Neutrophil (primary cell): ENCODE measurements around the gene RPTOR.

Source experiments
- H3K27ac ChIP-seq: fragments of 200-600 bp; sonication (generic); 2 replicates; pipeline ENCODE4 v1.5.1; 2016; ENCODE audit warnings: mild to moderate bottlenecking, moderate library complexity
- H3K27me3 ChIP-seq: fragments of 200-600 bp; sonication (generic); 2 replicates; pipeline ENCODE4 v1.6.0; 2016; ENCODE audit warnings: mild to moderate bottlenecking
- H3K36me3 ChIP-seq: fragments of 200-600 bp; sonication (generic); 2 replicates; pipeline ENCODE4 v1.5.1; 2017
- H3K4me1 ChIP-seq, 2 experiments: fragments of 200-600 bp in 1 of 2; sonication (generic) in 1 of 2; 1 replicate in 1 of 2; 2 replicates in 1 of 2; pipeline versions ENCODE4 v1.5.1 to v1.6.1; 2013 to 2016; ENCODE audit warnings: low read depth in 1 of 2, low read length in 1 of 2, mild to moderate bottlenecking in 1 of 2, moderate library complexity in 1 of 2; ENCODE audit not compliant: control insufficient read depth in 1 of 2, insufficient read depth in 1 of 2
- H3K4me3 ChIP-seq, 2 experiments: fragments of 200-600 bp in 1 of 2; sonication (generic) in 1 of 2; 1 replicate in 1 of 2; 2 replicates in 1 of 2; pipeline ENCODE4 v1.5.1; 2013 to 2016; ENCODE audit warnings: low read depth in 1 of 2, low read length in 1 of 2, mild to moderate bottlenecking in 1 of 2, moderate library complexity in 1 of 2
- H3K9me3 ChIP-seq: fragments of 200-600 bp; sonication (generic); 2 replicates; pipeline ENCODE4 v1.5.1; 2016
- CTCF ChIP-seq: fragments of 200-600 bp; sonication (generic); IDR thresholded peaks from 2 replicates; pipeline ENCODE4 v1.5.1; 2016; ENCODE audit warnings: antibody characterized with exemption

The RPTOR gene

GRCh38 chr17:80650751-80651518 is 106.3 kb downstream of the RPTOR start:
- no peak for TF ChIP-seq CTCF
- no peaks in the 10 kb centered on the region for H3K27me3 ChIP-seq
- no peaks in the 10 kb centered on the region for H3K4me1 ChIP-seq
- no peaks in the 10 kb centered on the region for H3K36me3 ChIP-seq
- H3K9me3 ChIP-seq: no peaks in the 10 kb centered on the region
- H3K27ac ChIP-seq: no peak overlapping the region
- no peak overlapping the region for H3K4me3 ChIP-seq

- no peaks in the 10 kb centered on the region for H3K36me3 ChIP-seq
- no peak overlapping the region for H3K27ac ChIP-seq
- H3K27me3 ChIP-seq: no peaks in the 10 kb centered on the region
- H3K4me3 ChIP-seq: no peak overlapping the region
- TF ChIP-seq CTCF: no peak
- no peaks in the 10 kb centered on the region for H3K9me3 ChIP-seq
- no peaks in the 10 kb centered on the region for H3K4me1 ChIP-seq
Observed at GRCh38 chr17:80652756-80653330, 108.2 kb downstream of the RPTOR start.

- H3K9me3 ChIP-seq: no peaks in the 10 kb centered on the region
- H3K4me1 ChIP-seq: no peaks in the 10 kb centered on the region
- TF ChIP-seq CTCF: no peak
- H3K36me3 ChIP-seq: no peaks in the 10 kb centered on the region
- no peaks in the 10 kb centered on the region for H3K27me3 ChIP-seq
- H3K4me3 ChIP-seq: no peak overlapping the region
- no peak overlapping the region for H3K27ac ChIP-seq
Observed at GRCh38 chr17:80653856-80654255, 109.2 kb downstream of the RPTOR start.

GRCh38 chr17:80655608-80656007 is 111.0 kb downstream of the RPTOR start:
- Histone ChIP-seq H3K4me1 (no peaks in the 10 kb centered on the region), H3K9me3 (no peaks in the 10 kb centered on the region)

GRCh38 chr17:80656590-80656989 is 112.0 kb downstream of the RPTOR start:
- Histone ChIP-seq H3K27me3 (no peaks in the 10 kb centered on the region), H3K4me3 (no peak overlapping the region), H3K36me3 (no peaks in the 10 kb centered on the region), H3K4me1 (no peaks in the 10 kb centered on the region), H3K9me3 (no peaks in the 10 kb centered on the region), H3K27ac (no peak overlapping the region)
- no peak for TF ChIP-seq CTCF

More at GRCh38 chr17:80655608-80656007, 111.0 kb downstream of the RPTOR start:
- no peaks in the 10 kb centered on the region for H3K27me3 ChIP-seq
- H3K27ac ChIP-seq: no peak overlapping the region
- H3K4me3 ChIP-seq: no peak overlapping the region
- no peaks in the 10 kb centered on the region for H3K36me3 ChIP-seq
- TF ChIP-seq CTCF: no peak
